Choroid plexus epithelial cell (primary cell): ENCODE measurements around the gene DCP1A.

Experiments used
- DNase-seq: peaks from one replicate; pipeline ENCODE4 v3.0.0-alpha.2; 2010; ENCODE audit warnings: low read depth
- H3K4me3 ChIP-seq: 2 replicates; pipeline ENCODE4 v1.5.1; 2011; ENCODE audit warnings: low read depth, mild to moderate bottlenecking, control low read depth, low read length, moderate library complexity
- TF ChIP-seq, protein P1 (sequence below): conservative IDR thresholded peaks from 2 replicates; pipeline ENCODE4 v1.5.1; 2011; ENCODE audit warnings: low read depth, mild to moderate bottlenecking, control low read depth, inconsistent platforms, low read length, moderate library complexity

DCP1A gene

GRCh38 chr3:53234841-53235232 lies 112.5 kb downstream of the DCP1A start:
- no peak overlapping the region for H3K4me3 ChIP-seq
- TF ChIP-seq, protein P1, sequence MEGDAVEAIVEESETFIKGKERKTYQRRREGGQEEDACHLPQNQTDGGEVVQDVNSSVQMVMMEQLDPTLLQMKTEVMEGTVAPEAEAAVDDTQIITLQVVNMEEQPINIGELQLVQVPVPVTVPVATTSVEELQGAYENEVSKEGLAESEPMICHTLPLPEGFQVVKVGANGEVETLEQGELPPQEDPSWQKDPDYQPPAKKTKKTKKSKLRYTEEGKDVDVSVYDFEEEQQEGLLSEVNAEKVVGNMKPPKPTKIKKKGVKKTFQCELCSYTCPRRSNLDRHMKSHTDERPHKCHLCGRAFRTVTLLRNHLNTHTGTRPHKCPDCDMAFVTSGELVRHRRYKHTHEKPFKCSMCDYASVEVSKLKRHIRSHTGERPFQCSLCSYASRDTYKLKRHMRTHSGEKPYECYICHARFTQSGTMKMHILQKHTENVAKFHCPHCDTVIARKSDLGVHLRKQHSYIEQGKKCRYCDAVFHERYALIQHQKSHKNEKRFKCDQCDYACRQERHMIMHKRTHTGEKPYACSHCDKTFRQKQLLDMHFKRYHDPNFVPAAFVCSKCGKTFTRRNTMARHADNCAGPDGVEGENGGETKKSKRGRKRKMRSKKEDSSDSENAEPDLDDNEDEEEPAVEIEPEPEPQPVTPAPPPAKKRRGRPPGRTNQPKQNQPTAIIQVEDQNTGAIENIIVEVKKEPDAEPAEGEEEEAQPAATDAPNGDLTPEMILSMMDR: no peak
- DNase-seq: no peak

DNA sequence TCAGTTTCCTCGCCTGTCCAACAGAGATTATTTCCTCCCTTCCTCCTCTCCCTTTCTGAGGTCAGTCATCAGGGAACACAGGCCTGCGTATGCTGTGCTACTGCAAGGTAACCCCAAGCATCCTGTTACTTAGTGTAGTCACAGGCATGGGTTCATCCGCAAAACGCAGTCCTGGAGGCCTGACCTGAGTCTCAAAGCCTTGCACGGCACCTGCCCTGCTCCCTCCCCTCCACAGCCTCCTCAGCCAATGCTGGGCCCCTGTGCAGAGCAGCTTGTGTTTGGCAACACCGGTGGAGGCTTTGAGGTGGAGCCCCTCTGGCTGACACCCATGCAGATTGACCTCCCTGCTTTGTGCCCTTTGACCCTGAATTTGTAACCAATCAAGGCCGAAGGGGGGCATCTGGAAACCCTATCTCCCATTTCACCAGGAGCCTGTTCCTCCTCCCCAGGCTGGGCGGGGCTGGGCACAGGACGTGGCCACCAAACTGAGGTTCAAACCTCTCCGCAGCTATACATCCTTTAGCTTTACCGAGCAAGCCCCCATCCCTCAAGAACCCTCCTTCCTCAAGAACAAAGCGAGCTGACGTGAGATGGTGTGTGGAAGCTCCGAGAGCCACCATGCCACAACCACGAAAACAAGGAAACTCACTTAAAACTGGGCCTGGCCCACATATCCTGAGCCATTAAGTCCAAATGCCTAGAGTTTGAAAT lies 113.1 kb downstream of the DCP1A start:
- DNase-seq: no peak
- H3K4me3 ChIP-seq: no peak overlapping the region
- TF ChIP-seq, protein P1: no peak
